Prostate gland (tissue), 2 donors: ENCODE measurements around the gene CREB3. TPM values are rescaled to one million over a fixed set of nuclear protein-coding genes. Genes with fewer than 3 reads are reported as not detected.

Experiments used
- DNase-seq: peaks from one replicate; pipeline ENCODE4 v3.0.0-alpha.2; 2019; ENCODE audit warnings: low spot score
- H3K27ac ChIP-seq, 2 donors: fragments of 200-600 bp; sonication (generic); 2 replicates each; pipeline ENCODE4 v1.5.1; 2017 to 2019
- H3K27me3 ChIP-seq: fragments of 200-600 bp; sonication (generic); replicated peaks from 2 replicates; pipeline ENCODE4 v1.5.1; 2019; ENCODE audit not compliant: insufficient read depth
- H3K36me3 ChIP-seq, 2 donors: fragments of 200-600 bp; sonication (generic); 1 replicate in 1 of 2; 2 replicates in 1 of 2; pipeline versions ENCODE4 v1.5.1 to v1.8.1; 2017 to 2019
- H3K4me1 ChIP-seq: fragments of 200-600 bp; sonication (generic); replicated peaks from 2 replicates; pipeline ENCODE4 v1.5.1; 2019
- H3K4me3 ChIP-seq, 2 donors: fragments of 200-600 bp; sonication (generic); 2 replicates each; pipeline ENCODE4 v1.5.1; 2017 to 2019
- H3K9me3 ChIP-seq: fragments of 200-600 bp; sonication (generic); 2 replicates; pipeline ENCODE4 v1.5.1; 2017
- POLR2A ChIP-seq: fragments of 450-650 bp; IDR thresholded peaks from one replicate; pipeline ENCODE4 v1.6.1; 2016; ENCODE audit warnings: antibody characterized with exemption, mild to moderate bottlenecking
- POLR2AphosphoS5 ChIP-seq: sonication (generic); formaldehyde crosslinking; IDR thresholded peaks from one replicate; pipeline ENCODE4 v1.6.1; 2017; ENCODE audit warnings: antibody characterized with exemption
- WGBS: methylation state at CpG from one replicate; pipeline ENCODE4 v1.1.5; 2018; 5-methylcytosine and 5-hydroxymethylcytosine counted together
- intact Hi-C: fragments of 100-400 bp; cut with DNase I; formaldehyde crosslinking; loops from one replicate; pipeline ENCODE4 v1.14.2; 2022
- total RNA-seq, 2 donors: library from RNA; depleted of rRNA; stranded (reverse); fragments of >200 nt; gene quantifications; one replicate each; pipeline ENCODE4 v1.1.0, GENCODE V29; 2016
- TF ChIP-seq, protein P1 (sequence below), 4 experiments: fragments of 200-600 bp in 2 of 4; fragments of 450-650 bp in 2 of 4; sonication (generic) in 2 of 4; IDR thresholded peaks; 1 replicate in 3 of 4; 2 replicates in 1 of 4; pipeline ENCODE4 v1.5.1; 2016 to 2019; ENCODE audit warnings: antibody characterized with exemption in 4 of 4, mild to moderate bottlenecking in 2 of 4, moderate library complexity in 2 of 4

Gene CREB3
- total RNA-seq, 2 donors from 2014 or later, result 60.9 to 120 TPM

DNA sequence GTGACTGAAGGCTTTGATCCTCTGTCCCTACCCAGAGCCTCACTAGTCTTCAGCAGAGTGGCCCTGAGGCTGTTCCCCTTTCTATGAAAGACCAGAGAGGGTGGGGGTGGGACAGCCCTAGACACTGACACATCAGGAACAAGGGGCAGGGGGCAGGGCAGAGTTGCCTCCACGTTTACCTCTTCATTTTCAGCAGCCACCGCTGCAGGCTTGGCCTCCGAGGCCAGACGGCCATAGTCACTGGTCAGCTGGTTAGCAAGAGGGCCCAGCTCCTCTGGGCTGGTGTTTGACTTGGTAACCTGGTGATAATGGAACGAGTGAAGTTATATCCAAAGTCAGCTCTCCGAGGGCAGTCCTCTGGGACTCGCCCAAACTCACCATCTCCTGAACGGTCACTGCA, 27.1 kb upstream of the CREB3 start:
- Histone ChIP-seq H3K36me3 (peaks cover 57 to 64% of the 10 kb centered on the region in 2 donors), H3K9me3 (no peaks in the 10 kb centered on the region), H3K27ac (no peak overlapping the region), H3K4me1 (no peaks in the 10 kb centered on the region), H3K4me3 (no peak overlapping the region), H3K27me3 (no peaks in the 10 kb centered on the region)
- 80% methylated on average over 8 of the region's 8 CpGs for WGBS
- TF ChIP-seq POLR2AphosphoS5 (no peak), POLR2A (no peak)
- TF ChIP-seq, protein P1, sequence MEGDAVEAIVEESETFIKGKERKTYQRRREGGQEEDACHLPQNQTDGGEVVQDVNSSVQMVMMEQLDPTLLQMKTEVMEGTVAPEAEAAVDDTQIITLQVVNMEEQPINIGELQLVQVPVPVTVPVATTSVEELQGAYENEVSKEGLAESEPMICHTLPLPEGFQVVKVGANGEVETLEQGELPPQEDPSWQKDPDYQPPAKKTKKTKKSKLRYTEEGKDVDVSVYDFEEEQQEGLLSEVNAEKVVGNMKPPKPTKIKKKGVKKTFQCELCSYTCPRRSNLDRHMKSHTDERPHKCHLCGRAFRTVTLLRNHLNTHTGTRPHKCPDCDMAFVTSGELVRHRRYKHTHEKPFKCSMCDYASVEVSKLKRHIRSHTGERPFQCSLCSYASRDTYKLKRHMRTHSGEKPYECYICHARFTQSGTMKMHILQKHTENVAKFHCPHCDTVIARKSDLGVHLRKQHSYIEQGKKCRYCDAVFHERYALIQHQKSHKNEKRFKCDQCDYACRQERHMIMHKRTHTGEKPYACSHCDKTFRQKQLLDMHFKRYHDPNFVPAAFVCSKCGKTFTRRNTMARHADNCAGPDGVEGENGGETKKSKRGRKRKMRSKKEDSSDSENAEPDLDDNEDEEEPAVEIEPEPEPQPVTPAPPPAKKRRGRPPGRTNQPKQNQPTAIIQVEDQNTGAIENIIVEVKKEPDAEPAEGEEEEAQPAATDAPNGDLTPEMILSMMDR (IDR thresholded peaks at IDR 0.05), result no peak
- intact Hi-C loops, result no loop called here
- no peak for DNase-seq

DNA sequence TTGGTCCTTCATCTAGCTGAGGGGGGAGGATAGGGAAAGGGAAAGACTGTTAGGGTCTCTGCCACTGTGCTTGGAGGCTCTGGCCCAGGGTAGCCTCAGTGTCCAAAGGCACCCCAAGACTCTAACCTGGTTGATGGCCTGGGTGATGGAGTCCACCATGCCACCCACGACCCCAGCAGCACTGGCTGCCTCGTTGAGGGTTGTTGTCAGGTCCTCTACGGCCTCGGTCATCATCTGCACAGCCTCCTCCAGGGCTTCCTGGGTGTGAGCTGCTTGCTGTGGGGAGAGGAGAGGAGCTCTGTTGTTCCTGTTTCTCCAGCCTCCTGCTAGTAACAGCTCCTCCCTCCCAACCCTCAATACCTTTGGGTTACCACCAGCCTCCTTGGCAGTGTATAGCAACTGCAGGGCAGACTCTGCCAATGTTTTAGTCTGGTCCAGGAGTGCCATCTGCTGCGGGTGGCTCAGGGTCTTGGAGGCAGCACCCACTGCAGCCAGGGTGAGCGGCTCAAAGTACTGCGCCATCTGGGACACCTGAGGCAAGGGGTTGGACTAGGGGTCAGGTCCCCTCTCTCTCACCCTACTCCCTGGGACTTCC, 26.5 kb upstream of the CREB3 start:
- Histone ChIP-seq H3K27me3 (no peaks in the 10 kb centered on the region), H3K4me1 (no peaks in the 10 kb centered on the region), H3K27ac (no peak overlapping the region), H3K4me3 (no peak overlapping the region), H3K9me3 (no peaks in the 10 kb centered on the region), H3K36me3 (peaks cover 61 to 64% of the 10 kb centered on the region in 2 donors)
- intact Hi-C loops, result no loop called here
- WGBS, result 95% methylated on average over 7 of the region's 7 CpGs
- TF ChIP-seq POLR2AphosphoS5 (no peak), POLR2A (no peak)
- TF ChIP-seq, protein P1 (IDR thresholded peaks at IDR 0.05), result no peak
- DNase-seq, result no peak

DNA sequence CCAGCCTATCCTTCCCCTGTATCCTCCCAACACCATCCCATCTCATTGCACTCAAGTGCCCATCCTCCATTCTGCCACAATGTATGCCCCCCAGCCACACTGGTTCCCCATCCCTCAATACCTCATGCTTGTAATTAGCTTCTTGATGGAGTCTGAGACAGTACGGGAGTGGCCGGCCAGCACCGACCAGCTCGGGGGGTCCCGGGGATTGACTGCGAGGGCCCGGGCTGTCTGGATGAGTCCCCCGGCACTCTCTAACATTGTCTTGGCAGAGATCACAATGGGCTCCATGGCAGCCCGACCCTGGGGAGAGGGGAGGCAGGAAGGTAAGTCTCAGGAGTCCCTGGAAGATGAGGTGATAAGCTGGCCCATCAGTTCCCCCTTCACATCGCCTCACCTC, 25.5 kb upstream of the CREB3 start:
- Histone ChIP-seq H3K9me3 (no peaks in the 10 kb centered on the region), H3K36me3 (peaks cover 64 to 67% of the 10 kb centered on the region in 2 donors), H3K27ac (no peak overlapping the region), H3K4me3 (no peak overlapping the region), H3K27me3 (no peaks in the 10 kb centered on the region), H3K4me1 (no peaks in the 10 kb centered on the region)
- WGBS, result 80% methylated on average over 10 of the region's 10 CpGs
- intact Hi-C loops, result no loop called here
- DNase-seq, result no peak
- TF ChIP-seq POLR2AphosphoS5 (no peak), POLR2A (no peak)
- TF ChIP-seq, protein P1 (IDR thresholded peaks at IDR 0.05), result no peak

DNA sequence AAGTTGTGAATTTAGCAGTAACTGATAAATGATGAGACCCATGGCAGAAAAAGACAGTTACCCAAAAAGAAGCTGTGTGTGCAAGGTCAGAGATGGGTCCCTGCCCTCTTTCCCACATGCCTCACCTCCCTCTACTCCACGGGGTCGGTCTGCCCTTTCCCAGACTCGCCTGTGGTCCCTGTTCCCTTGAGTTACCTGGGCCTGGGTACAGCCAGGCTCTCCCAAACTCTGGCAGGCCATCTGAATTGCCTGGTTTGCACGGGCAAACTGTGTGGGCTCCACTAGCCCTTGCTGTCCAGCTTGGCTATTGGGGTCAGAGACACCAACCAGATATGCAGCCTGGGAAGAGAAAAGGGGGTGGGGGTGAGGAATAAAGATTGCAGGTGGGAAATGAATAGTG, 24.3 kb upstream of the CREB3 start:
- Histone ChIP-seq H3K27ac (no peak overlapping the region), H3K9me3 (no peaks in the 10 kb centered on the region), H3K4me1 (no peaks in the 10 kb centered on the region), H3K27me3 (no peaks in the 10 kb centered on the region), H3K4me3 (no peak overlapping the region), H3K36me3 (peaks cover 69 to 72% of the 10 kb centered on the region in 2 donors)
- TF ChIP-seq, protein P1 (IDR thresholded peaks at IDR 0.05), result no peak
- TF ChIP-seq POLR2A (no peak), POLR2AphosphoS5 (no peak)
- intact Hi-C loops, result no loop called here
- WGBS, result 88% methylated on average over 4 of the region's 4 CpGs
- no peak for DNase-seq

DNA sequence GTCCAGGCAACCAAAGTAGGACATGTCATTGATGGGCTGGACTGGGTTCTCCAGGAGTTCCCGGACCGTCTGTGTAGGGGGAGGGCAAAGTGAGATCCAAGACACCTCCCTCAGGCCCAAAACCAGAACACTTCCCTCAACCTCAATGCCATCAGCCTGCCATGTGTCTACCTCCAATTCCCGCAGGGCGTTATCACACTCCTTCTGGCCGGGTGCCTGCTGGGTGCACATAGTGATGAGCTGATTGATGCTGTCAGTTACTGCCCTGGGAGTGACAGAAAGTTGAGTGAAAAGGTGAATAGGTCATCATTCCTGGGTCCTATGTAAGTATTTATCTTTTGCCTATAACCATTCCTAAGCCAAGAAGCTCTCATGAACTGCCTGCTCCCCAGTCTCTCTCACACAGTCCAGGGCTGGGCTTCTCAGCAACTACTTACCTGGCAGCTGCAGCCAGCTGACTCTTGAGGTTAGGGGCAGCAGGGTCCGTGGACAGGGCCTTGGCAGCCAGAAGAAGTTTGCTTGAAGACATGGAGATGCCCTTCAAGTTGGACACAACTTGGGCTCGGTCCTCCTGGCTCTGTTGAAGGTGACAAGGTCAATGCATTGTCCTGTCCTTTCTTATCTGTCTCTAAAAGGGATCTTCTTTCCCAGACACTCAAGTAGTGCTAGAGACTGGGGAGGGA, 21.5 kb upstream of the CREB3 start:
- H3K36me3 ChIP-seq, result peaks cover 63 to 67% of the 10 kb centered on the region in 2 donors
- H3K4me3 ChIP-seq, result no peak overlapping the region
- no peak for DNase-seq
- TF ChIP-seq, protein P1 (IDR thresholded peaks at IDR 0.05), result no peak
- TF ChIP-seq POLR2AphosphoS5 (no peak), POLR2A (no peak)
- no peaks in the 10 kb centered on the region for H3K4me1 ChIP-seq
- WGBS, result 84% methylated on average over 7 of the region's 7 CpGs
- no peaks in the 10 kb centered on the region for H3K9me3 ChIP-seq
- no peak overlapping the region for H3K27ac ChIP-seq
- intact Hi-C loops, result no loop called here
- no peaks in the 10 kb centered on the region for H3K27me3 ChIP-seq
